GM23338 (cell line): Measurements from ENCODE around the gene SC5D. TPM values are rescaled to one million over a fixed set of nuclear protein-coding genes. Genes with fewer than 3 reads are reported as not detected.

Source experiments
- ATAC-seq: fragments of 200-7000 bp; cut with Tn5 transposase; 3 replicates; pipeline ENCODE4 v1.9.1; 2020
- DNase-seq: peaks from one replicate; pipeline ENCODE4 v3.0.0-alpha.2; 2015; ENCODE audit warnings: low spot score
- H2AFZ ChIP-seq: fragments of 200-600 bp; sonication (generic); 2 replicates; pipeline ENCODE4 v1.8.0; 2016; ENCODE audit warnings: antibody characterized with exemption, mild to moderate bottlenecking, moderate library complexity
- H3F3A ChIP-seq: fragments of 200-600 bp; sonication (generic); replicated peaks from 2 replicates; pipeline ENCODE4 v1.8.0; 2017; ENCODE audit warnings: antibody characterized with exemption, mixed run types, low read depth
- H3K27ac ChIP-seq: fragments of 200-600 bp; sonication (generic); 2 replicates; pipeline ENCODE4 v1.6.1; 2016; ENCODE audit warnings: low read depth
- H3K27me3 ChIP-seq: fragments of 200-600 bp; sonication (generic); 2 replicates; pipeline ENCODE4 v1.8.0; 2016; ENCODE audit warnings: mild to moderate bottlenecking, mixed run types, moderate library complexity; ENCODE audit not compliant: insufficient read depth
- H3K36me3 ChIP-seq: fragments of 200-600 bp; sonication (generic); 2 replicates; pipeline ENCODE4 v1.8.0; 2016; ENCODE audit warnings: mild to moderate bottlenecking; ENCODE audit not compliant: insufficient read depth
- H3K4me1 ChIP-seq: fragments of 200-600 bp; sonication (generic); 2 replicates; pipeline ENCODE4 v1.8.0; 2016; ENCODE audit warnings: mild to moderate bottlenecking, moderate library complexity; ENCODE audit not compliant: insufficient read depth
- H3K4me2 ChIP-seq: fragments of 200-600 bp; sonication (generic); 2 replicates; pipeline ENCODE4 v1.7.1; 2017; ENCODE audit warnings: mixed run types
- H3K4me3 ChIP-seq: fragments of 200-600 bp; sonication (generic); 2 replicates; pipeline ENCODE4 v1.6.1; 2016; ENCODE audit warnings: mixed run types
- H3K79me2 ChIP-seq: fragments of 200-600 bp; sonication (generic); replicated peaks from 2 replicates; pipeline ENCODE4 v1.8.0; 2017; ENCODE audit warnings: mild to moderate bottlenecking; ENCODE audit not compliant: insufficient read depth
- H3K9me2 ChIP-seq: fragments of 200-600 bp; sonication (generic); 2 replicates; pipeline ENCODE4 v1.8.0; 2017; ENCODE audit not compliant: insufficient read depth
- H4K20me1 ChIP-seq: fragments of 200-600 bp; sonication (generic); replicated peaks from 2 replicates; pipeline ENCODE4 v1.8.0; 2017; ENCODE audit warnings: mild to moderate bottlenecking; ENCODE audit not compliant: insufficient read depth
- H3K27ac Mint-ChIP-seq: 2 replicates; pipeline ENCODE4 v1.8.0; 2020; ENCODE audit warnings: inconsistent platforms, mild to moderate bottlenecking, moderate library complexity, mixed read lengths
- H3K27me3 Mint-ChIP-seq: 3 replicates; pipeline ENCODE4 v1.8.0; 2022; ENCODE audit warnings: low read depth, mild to moderate bottlenecking, moderate library complexity, mixed read lengths, inconsistent platforms; ENCODE audit not compliant: insufficient read depth, poor library complexity
- H3K36me3 Mint-ChIP-seq: 3 replicates; pipeline ENCODE4 v1.8.0; 2021; ENCODE audit warnings: low read depth, mild to moderate bottlenecking, inconsistent platforms, moderate library complexity, mixed read lengths
- H3K4me1 Mint-ChIP-seq: 3 replicates; pipeline ENCODE4 v1.8.0; 2020; ENCODE audit warnings: mild to moderate bottlenecking, inconsistent platforms, mixed read lengths
- H3K4me3 Mint-ChIP-seq: 3 replicates; pipeline ENCODE4 v1.8.0; 2021; ENCODE audit warnings: moderate library complexity, mild to moderate bottlenecking, inconsistent platforms, mixed read lengths
- H3K9me3 Mint-ChIP-seq: 3 replicates; pipeline ENCODE4 v1.8.0; 2020; ENCODE audit warnings: moderate library complexity, mild to moderate bottlenecking, inconsistent platforms, mixed read lengths
- CREB1 ChIP-seq: fragments of 250-450 bp; sonication (Bioruptor Pico); IDR thresholded peaks from 2 replicates; pipeline ENCODE4 v1.5.0; 2020; ENCODE audit warnings: low read depth, mild to moderate bottlenecking, moderate library complexity
- EZH2phosphoT487 ChIP-seq: fragments of 200-600 bp; sonication (generic); IDR thresholded peaks from one replicate; pipeline ENCODE4 v1.8.1; 2018; ENCODE audit warnings: antibody characterized with exemption; ENCODE audit not compliant: unreplicated experiment
- JUNB ChIP-seq: IDR thresholded peaks from one replicate; pipeline ENCODE4 v1.6.1; 2016; ENCODE audit warnings: antibody characterized with exemption; ENCODE audit not compliant: unreplicated experiment
- NANOG ChIP-seq: IDR thresholded peaks from 2 replicates; pipeline ENCODE4 v1.6.1; 2016; ENCODE audit warnings: antibody characterized with exemption, borderline replicate concordance
- POLR2AphosphoS5 ChIP-seq: IDR thresholded peaks from 2 replicates; pipeline ENCODE4 v1.6.1; 2016; ENCODE audit warnings: antibody characterized with exemption, low read depth
- STAT1 ChIP-seq: IDR thresholded peaks from one replicate; pipeline ENCODE4 v1.6.1; 2016; ENCODE audit warnings: antibody characterized with exemption; ENCODE audit not compliant: unreplicated experiment
- ZNF114 ChIP-seq: fragments of 250-450 bp; sonication (Bioruptor Pico); IDR thresholded peaks from 2 replicates; pipeline ENCODE4 v1.5.0; 2020; ENCODE audit warnings: mild to moderate bottlenecking, moderate library complexity
- ZNF331 ChIP-seq: fragments of 250-450 bp; sonication (Bioruptor Pico); IDR thresholded peaks from 2 replicates; pipeline ENCODE4 v1.5.0; 2020; ENCODE audit warnings: low read depth, mild to moderate bottlenecking, moderate library complexity
- polyA plus RNA-seq: library from polyadenylated mRNA; unstranded; fragments of >200 nt; fragmentation: Nextera tagmentation; extraction: Ambion mirVana; gene quantifications from 2 replicates; pipeline ENCODE4 v1.2.1, GENCODE V29; 2016
- total RNA-seq: library from RNA; depleted of rRNA; stranded (reverse); fragments of >200 nt; shearing (Covaris generic); gene quantifications from 2 replicates; pipeline ENCODE4 v1.2.3, GENCODE V29; 2014
- TF ChIP-seq, protein P1 (sequence below): IDR thresholded peaks from 2 replicates; pipeline ENCODE4 v1.6.1; 2016; ENCODE audit warnings: antibody characterized with exemption
- TF ChIP-seq, protein P2 (sequence below): fragments of 250-450 bp; sonication (Bioruptor Pico); IDR thresholded peaks from 2 replicates; pipeline ENCODE4 v1.5.0; 2020; ENCODE audit warnings: mild to moderate bottlenecking, moderate library complexity
- TF ChIP-seq, protein P3 (sequence below), 2 experiments: fragments of 200-600 bp in 1 of 2; sonication (generic) in 1 of 2; conservative IDR thresholded peaks; 2 replicates each; pipeline versions ENCODE4 v1.5.1 to v1.6.1; 2016 to 2017; ENCODE audit warnings: antibody characterized with exemption in 2 of 2, low read depth in 2 of 2, mild to moderate bottlenecking in 2 of 2, moderate library complexity in 1 of 2
- TF ChIP-seq, protein P4 (sequence below): IDR thresholded peaks from one replicate; pipeline ENCODE4 v1.6.1; 2018; ENCODE audit warnings: antibody characterized with exemption; ENCODE audit not compliant: unreplicated experiment

SC5D gene
- total and polyA plus RNA-seq, 2 experiments from 2014 or later = 79.0 to 138 TPM

DNA sequence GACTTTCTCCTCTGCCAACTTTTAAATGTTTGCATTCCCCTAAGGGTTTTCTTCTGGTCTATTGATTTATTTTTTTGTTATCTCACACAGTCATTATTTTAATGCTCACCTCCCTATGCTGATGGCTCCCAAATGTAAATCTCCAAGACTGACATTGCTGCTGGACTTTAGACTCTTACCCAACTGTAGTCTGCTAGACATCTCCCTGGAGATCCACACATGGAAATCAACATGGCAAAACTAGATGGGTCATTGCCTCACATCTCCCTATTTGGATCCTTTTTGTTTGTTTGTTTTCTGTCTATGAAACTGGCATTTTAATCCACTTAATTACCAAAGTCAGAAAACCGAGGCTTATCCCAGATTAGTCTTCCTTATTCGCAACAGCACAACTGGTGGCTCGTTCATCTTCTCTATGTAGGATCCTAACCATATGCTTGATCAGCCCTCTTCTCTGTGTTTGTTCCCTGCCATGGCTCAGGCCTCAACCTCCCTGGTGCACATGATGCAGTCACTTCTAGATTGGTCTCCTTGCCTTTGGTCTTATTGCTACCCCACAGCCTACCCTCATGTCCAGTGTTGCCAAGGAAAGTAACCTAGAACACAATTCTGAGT, 37.3 kb downstream of the SC5D start:
- H3K9me2 ChIP-seq = no peaks in the 10 kb centered on the region
- no peaks in the 10 kb centered on the region for H3K79me2 ChIP-seq
- H3F3A ChIP-seq = no peaks in the 10 kb centered on the region
- no peak overlapping the region for H3K4me2 ChIP-seq
- H4K20me1 ChIP-seq = no peaks in the 10 kb centered on the region
- Mint-ChIP-seq H3K36me3 (no peaks in the 10 kb centered on the region), H3K4me1 (peaks cover 4% of the 10 kb centered on the region; the same call in 2 of the 3 replicates), H3K4me3 (no peak overlapping the region), H3K27ac (no peak overlapping the region), H3K9me3 (no peaks in the 10 kb centered on the region), H3K27me3 (no peaks in the 10 kb centered on the region)
- no peak for DNase-seq
- H3K27me3 ChIP-seq = no peaks in the 10 kb centered on the region
- no peak for ATAC-seq
- no peak overlapping the region for H3K27ac ChIP-seq
- no peaks in the 10 kb centered on the region for H3K36me3 ChIP-seq
- 0 out of 2 replicates have a peak, but pooled peaks cover 4% of the 10 kb centered on the region for H3K4me1 ChIP-seq
- TF ChIP-seq NANOG (no peak), ZNF331 (CRISPR knock-in tag) (no peak), EZH2phosphoT487 (no peak), ZNF114 (no peak), JUNB (no peak), POLR2AphosphoS5 (no peak), STAT1 (no peak), CREB1 (CRISPR knock-in tag) (no peak)
- TF ChIP-seq, protein P1, sequence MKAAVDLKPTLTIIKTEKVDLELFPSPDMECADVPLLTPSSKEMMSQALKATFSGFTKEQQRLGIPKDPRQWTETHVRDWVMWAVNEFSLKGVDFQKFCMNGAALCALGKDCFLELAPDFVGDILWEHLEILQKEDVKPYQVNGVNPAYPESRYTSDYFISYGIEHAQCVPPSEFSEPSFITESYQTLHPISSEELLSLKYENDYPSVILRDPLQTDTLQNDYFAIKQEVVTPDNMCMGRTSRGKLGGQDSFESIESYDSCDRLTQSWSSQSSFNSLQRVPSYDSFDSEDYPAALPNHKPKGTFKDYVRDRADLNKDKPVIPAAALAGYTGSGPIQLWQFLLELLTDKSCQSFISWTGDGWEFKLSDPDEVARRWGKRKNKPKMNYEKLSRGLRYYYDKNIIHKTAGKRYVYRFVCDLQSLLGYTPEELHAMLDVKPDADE = no peak
- TF ChIP-seq, protein P2, sequence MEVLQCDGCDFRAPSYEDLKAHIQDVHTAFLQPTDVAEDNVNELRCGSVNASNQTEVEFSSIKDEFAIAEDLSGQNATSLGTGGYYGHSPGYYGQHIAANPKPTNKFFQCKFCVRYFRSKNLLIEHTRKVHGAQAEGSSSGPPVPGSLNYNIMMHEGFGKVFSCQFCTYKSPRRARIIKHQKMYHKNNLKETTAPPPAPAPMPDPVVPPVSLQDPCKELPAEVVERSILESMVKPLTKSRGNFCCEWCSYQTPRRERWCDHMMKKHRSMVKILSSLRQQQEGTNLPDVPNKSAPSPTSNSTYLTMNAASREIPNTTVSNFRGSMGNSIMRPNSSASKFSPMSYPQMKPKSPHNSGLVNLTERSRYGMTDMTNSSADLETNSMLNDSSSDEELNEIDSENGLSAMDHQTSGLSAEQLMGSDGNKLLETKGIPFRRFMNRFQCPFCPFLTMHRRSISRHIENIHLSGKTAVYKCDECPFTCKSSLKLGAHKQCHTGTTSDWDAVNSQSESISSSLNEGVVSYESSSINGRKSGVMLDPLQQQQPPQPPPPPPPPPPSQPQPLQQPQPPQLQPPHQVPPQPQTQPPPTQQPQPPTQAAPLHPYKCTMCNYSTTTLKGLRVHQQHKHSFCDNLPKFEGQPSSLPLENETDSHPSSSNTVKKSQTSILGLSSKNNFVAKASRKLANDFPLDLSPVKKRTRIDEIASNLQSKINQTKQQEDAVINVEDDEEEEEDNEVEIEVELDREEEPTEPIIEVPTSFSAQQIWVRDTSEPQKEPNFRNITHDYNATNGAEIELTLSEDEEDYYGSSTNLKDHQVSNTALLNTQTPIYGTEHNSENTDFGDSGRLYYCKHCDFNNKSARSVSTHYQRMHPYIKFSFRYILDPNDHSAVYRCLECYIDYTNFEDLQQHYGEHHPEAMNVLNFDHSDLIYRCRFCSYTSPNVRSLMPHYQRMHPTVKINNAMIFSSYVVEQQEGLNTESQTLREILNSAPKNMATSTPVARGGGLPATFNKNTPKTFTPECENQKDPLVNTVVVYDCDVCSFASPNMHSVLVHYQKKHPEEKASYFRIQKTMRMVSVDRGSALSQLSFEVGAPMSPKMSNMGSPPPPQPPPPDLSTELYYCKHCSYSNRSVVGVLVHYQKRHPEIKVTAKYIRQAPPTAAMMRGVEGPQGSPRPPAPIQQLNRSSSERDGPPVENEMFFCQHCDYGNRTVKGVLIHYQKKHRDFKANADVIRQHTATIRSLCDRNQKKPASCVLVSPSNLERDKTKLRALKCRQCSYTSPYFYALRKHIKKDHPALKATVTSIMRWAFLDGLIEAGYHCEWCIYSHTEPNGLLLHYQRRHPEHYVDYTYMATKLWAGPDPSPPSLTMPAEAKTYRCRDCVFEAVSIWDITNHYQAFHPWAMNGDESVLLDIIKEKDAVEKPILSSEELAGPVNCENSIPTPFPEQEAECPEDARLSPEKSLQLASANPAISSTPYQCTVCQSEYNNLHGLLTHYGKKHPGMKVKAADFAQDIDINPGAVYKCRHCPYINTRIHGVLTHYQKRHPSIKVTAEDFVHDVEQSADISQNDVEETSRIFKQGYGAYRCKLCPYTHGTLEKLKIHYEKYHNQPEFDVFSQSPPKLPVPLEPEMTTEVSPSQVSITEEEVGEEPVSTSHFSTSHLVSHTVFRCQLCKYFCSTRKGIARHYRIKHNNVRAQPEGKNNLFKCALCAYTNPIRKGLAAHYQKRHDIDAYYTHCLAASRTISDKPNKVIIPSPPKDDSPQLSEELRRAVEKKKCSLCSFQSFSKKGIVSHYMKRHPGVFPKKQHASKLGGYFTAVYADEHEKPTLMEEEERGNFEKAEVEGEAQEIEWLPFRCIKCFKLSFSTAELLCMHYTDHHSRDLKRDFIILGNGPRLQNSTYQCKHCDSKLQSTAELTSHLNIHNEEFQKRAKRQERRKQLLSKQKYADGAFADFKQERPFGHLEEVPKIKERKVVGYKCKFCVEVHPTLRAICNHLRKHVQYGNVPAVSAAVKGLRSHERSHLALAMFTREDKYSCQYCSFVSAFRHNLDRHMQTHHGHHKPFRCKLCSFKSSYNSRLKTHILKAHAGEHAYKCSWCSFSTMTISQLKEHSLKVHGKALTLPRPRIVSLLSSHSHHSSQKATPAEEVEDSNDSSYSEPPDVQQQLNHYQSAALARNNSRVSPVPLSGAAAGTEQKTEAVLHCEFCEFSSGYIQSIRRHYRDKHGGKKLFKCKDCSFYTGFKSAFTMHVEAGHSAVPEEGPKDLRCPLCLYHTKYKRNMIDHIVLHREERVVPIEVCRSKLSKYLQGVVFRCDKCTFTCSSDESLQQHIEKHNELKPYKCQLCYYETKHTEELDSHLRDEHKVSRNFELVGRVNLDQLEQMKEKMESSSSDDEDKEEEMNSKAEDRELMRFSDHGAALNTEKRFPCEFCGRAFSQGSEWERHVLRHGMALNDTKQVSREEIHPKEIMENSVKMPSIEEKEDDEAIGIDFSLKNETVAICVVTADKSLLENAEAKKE (CRISPR knock-in tag) = no peak
- TF ChIP-seq, protein P3, sequence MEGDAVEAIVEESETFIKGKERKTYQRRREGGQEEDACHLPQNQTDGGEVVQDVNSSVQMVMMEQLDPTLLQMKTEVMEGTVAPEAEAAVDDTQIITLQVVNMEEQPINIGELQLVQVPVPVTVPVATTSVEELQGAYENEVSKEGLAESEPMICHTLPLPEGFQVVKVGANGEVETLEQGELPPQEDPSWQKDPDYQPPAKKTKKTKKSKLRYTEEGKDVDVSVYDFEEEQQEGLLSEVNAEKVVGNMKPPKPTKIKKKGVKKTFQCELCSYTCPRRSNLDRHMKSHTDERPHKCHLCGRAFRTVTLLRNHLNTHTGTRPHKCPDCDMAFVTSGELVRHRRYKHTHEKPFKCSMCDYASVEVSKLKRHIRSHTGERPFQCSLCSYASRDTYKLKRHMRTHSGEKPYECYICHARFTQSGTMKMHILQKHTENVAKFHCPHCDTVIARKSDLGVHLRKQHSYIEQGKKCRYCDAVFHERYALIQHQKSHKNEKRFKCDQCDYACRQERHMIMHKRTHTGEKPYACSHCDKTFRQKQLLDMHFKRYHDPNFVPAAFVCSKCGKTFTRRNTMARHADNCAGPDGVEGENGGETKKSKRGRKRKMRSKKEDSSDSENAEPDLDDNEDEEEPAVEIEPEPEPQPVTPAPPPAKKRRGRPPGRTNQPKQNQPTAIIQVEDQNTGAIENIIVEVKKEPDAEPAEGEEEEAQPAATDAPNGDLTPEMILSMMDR (conservative IDR thresholded peaks at IDR 0.05; ENCODE audit: low read depth in 2 of 2) = no peak
- TF ChIP-seq, protein P4, sequence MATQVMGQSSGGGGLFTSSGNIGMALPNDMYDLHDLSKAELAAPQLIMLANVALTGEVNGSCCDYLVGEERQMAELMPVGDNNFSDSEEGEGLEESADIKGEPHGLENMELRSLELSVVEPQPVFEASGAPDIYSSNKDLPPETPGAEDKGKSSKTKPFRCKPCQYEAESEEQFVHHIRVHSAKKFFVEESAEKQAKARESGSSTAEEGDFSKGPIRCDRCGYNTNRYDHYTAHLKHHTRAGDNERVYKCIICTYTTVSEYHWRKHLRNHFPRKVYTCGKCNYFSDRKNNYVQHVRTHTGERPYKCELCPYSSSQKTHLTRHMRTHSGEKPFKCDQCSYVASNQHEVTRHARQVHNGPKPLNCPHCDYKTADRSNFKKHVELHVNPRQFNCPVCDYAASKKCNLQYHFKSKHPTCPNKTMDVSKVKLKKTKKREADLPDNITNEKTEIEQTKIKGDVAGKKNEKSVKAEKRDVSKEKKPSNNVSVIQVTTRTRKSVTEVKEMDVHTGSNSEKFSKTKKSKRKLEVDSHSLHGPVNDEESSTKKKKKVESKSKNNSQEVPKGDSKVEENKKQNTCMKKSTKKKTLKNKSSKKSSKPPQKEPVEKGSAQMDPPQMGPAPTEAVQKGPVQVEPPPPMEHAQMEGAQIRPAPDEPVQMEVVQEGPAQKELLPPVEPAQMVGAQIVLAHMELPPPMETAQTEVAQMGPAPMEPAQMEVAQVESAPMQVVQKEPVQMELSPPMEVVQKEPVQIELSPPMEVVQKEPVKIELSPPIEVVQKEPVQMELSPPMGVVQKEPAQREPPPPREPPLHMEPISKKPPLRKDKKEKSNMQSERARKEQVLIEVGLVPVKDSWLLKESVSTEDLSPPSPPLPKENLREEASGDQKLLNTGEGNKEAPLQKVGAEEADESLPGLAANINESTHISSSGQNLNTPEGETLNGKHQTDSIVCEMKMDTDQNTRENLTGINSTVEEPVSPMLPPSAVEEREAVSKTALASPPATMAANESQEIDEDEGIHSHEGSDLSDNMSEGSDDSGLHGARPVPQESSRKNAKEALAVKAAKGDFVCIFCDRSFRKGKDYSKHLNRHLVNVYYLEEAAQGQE = no peak
- no peak overlapping the region for H3K4me3 ChIP-seq
- H2AFZ ChIP-seq = no peak overlapping the region
